ENCODE results near the gene SCYGR1.
A peak's percentile ranks its signal among the peaks of the same experiment; 100 is the strongest.
"Not testable (repeated sequence)": the region's sequence is repeated elsewhere in the genome, so short reads cannot be mapped to it uniquely, and the experiment has no call there.

The SCYGR1 gene, protein sequence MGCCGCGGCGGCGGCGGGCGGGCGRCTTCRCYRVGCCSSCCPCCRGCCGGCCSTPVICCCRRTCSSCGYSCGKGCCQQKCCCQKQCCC

DNA sequence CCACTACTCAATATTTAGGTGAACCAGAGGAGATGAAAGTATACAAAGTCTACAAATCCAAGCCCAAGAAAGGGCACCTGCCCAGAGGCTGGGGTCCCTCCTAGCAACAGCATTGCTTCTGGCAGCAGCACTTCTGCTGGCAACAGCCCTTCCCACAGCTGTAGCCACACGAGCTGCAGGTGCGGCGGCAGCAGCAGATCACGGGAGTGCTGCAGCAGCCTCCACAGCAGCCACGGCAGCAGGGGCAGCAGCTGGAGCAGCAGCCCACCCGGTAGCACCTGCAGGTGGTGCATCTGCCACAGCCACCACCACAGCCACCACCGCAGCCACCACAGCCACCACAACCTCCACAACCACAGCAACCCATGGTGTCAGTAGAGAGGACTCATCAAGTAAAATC is at the start of gene SCYGR1:
TSS of gene SCYGR1 (minus strand) at position 367 of the 400 bp plus-strand sequence. CDS start at position 367, 0 bp downstream.
- DNase-seq (ENCODE audit: low read depth in 2 of 3, low spot score in 1 of 3) = not testable (repeated sequence)

DNA sequence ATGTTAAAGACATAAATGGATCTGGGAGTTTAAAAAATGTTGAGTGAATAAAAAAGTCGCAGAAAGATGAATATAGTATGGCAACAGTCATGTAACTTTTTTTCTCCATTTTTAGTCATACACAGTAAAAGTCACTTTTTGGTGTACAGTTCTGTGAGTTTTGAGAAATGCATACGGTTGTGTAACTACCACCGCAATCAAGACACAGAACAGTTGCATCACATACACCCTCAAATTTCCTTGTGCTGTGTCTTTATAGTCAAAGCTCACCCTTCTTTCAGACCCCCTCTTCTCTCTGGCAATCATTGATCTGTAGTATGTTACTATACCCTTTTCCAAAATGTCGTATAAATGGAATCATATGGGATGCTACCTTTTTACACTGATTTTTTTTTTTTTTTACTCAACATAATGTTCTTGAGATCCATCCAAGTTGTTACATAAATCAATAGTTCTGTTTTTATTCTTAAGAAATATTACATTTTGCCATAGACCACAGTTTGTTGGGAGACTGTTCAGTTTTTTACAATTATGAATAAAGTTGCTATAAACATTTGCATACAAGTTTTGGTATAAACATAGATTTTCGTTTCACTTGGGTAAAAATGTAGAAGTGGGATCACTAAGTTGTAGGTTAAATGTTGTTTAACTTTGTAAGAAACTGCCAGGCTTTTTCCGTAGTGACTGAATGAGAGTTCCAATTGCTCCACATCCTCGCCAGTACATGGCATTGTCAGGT is 48.9 kb upstream of the SCYGR1 start:
- DNase-seq (ENCODE audit: low read depth in 2 of 3, low spot score in 1 of 3) = no peak

DNA sequence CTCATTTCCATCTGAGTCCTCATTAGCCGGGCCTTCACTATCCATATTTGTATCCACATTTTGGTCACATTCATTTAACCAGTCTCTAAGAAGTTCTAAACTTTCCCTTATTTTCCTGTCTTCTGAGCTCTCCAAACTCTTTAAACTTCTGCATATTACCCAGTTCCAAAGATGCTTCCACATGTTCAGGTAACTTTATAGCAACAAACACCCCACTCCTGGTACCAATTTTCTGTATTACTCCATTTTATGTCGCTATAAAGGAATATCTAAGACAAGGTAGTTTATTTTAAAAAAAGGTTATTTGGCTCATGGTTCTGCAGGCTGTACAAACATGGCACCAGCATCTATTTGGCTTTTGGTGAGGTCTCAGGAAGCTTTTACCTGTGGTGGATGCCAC is 45.4 kb upstream of the SCYGR1 start:
- no peak for DNase-seq (ENCODE audit: low read depth in 2 of 3, low spot score in 1 of 3)

DNA sequence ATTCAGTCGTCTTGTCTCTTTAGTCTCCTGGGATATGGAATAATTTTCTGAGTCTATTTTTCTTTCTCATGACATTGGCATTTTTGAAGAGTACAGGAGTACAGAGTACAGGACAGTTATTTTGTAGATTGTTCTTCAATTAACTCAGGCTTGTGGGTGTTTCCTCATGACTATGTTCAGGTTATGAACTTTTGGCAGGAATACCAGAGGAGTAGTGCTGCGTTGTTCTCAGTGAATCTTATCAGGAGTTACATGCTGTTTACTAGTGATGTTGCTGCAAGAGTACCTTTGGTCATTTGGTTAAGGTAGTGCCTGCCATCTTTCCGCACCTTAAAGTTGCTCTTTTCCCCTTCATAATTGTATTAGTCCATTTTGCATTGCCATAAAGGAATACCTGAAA is 42.9 kb upstream of the SCYGR1 start:
- no peak for DNase-seq (ENCODE audit: low read depth in 2 of 3, low spot score in 1 of 3)

GRCh38 chr2:227428731-227429285 is 41.1 kb upstream of the SCYGR1 start:
- no peak for DNase-seq (ENCODE audit: low read depth in 2 of 3, low spot score in 1 of 3)

GRCh38 chr2:227423656-227424499 is 36.1 kb upstream of the SCYGR1 start:
- no peak for DNase-seq (ENCODE audit: low read depth in 2 of 3, low spot score in 1 of 3)

- DNase-seq (ENCODE audit: low read depth in 2 of 3, low spot score in 1 of 3) = no peak
Measured at GRCh38 chr2:227420087-227421052, 32.6 kb upstream of the SCYGR1 start.

- DNase-seq (ENCODE audit: low read depth in 2 of 3, low spot score in 1 of 3) = no peak
Measured at GRCh38 chr2:227416701-227417100, 29.0 kb upstream of the SCYGR1 start.

- peak in 1 of 3 donors; percentile 9 for DNase-seq (ENCODE audit: low read depth in 2 of 3, low spot score in 1 of 3)
Measured at GRCh38 chr2:227415538-227416424, 28.0 kb upstream of the SCYGR1 start.

DNA sequence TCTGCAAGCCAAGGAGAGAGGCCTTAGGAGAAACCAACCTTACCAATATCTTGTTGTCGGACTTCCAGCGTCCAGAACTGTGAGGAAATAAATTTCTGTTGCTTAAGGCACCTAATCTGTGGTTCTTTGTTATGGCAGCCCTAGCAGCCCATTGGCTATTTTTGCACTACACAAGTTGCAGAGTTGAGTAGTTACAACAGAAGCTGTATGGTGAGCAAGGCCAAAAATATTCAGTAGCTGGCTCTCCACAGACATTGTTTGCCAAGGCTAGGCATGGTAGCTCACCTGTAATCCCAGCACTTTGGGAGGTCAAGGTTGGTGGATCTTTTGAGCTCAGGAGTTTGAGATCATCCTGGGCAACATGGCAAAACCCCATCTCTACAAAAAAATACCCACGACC is 27.1 kb upstream of the SCYGR1 start:
- no peak for DNase-seq (ENCODE audit: low read depth in 2 of 3, low spot score in 1 of 3)

DNA sequence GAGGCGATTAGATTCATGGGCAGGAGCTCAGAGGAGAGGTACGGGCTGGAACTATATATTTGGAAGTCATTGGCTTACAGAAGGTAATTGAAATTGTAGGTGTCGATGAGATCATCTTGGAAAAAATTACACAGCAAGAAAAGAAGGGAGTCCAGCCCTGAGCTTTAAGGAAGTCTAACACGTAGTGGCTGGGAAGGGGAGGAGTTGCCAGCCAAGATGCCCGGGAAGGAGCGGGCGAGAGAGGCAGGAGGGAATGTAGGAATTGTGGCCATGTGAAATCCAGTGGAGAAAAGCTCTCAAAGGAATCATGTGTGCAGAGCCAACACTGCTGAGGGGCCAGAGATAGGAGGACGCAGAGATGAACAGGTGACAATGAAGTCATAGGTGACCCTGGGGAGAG is 25.6 kb upstream of the SCYGR1 start:
- no peak for DNase-seq (ENCODE audit: low read depth in 2 of 3, low spot score in 1 of 3)

- DNase-seq (ENCODE audit: low read depth in 2 of 3, low spot score in 1 of 3) = no peak
Measured at GRCh38 chr2:227412877-227413276, 25.1 kb upstream of the SCYGR1 start.

DNA sequence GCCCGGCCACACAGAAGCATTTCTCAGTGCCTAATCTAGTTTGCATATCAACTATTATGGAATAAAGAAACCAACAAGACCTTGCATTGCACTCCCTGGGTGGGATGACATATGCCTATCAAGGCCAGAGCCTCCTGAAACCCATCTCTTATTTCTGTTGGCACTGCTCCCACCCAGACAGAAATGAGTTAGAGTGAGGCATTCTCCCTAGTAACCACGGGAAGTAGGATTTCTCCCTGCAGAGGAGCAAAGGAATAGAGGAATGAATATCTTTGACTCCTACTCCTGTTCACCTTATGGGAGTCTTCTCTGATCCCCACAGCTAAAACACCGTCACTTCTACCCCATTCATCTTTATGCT is 24.2 kb upstream of the SCYGR1 start:
- DNase-seq (ENCODE audit: low read depth in 2 of 3, low spot score in 1 of 3) = no peak

DNA sequence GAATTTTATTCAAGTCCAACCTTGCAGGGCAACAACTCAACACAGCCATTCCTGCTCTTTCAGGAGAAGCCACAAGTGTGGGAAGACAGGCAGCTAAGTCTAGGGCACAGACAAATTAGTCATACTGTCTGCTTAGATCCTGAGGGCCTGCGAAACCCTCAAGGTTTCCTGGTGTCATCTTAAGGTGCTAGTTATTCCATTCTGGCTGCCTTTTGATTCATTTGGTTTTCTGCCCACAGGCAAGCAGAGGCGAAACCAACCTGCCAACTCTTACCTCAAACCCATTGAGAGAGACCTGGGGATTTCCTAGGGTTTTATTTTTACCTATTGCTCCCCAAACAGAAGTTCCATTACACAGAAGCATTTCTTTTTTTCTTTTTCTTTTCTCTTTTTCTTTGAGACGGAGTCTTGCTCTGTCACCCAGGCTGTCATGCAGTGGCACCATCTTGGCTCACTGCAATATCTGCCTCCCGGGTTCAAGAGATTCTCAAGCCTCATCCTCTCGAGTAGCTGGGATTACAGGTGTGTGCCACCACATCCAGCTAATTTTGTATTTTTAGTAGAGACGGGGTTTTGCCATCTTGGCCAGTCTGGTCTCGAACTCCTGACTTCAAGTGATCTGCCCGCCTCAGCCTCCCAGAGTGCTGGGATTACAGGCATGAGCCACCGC is 23.7 kb upstream of the SCYGR1 start:
- DNase-seq (ENCODE audit: low read depth in 2 of 3, low spot score in 1 of 3) = peak; percentile 54 to 68 (median 54)

- no peak for DNase-seq (ENCODE audit: low read depth in 2 of 3, low spot score in 1 of 3)
Measured at GRCh38 chr2:227410191-227410590, 22.4 kb upstream of the SCYGR1 start.

DNA sequence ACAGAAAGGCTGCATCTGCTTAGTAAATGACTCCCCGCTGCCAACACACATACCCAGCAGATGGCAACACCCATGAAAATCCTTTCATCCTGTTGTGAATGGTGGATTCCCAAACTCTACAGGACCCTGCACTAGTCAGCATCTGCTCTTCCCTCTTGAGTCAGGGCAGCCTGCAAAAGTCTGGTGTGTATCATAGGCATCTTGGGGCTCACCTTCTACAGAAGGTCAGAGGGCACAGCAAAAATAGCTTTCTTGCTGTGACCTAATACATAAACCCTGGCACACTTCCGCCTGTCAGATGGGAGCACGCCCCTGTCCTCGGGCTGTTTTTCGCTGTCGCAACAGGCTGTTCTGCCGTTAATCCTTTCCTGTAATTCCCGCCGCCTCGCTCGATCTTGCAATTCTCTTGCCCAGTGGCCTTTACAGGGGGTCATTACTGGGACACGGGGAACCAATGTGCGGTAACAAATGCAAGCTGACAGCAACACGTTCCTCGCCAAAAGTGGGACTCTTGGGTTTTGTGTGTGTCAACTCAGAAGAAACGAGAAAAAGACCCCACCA is 19.9 kb upstream of the SCYGR1 start:
- no peak for DNase-seq (ENCODE audit: low read depth in 2 of 3, low spot score in 1 of 3)

GRCh38 chr2:227406177-227407031 is 18.7 kb upstream of the SCYGR1 start:
- DNase-seq (ENCODE audit: low read depth in 2 of 3, low spot score in 1 of 3) = no peak

All from stimulated activated CD4-positive, alpha-beta T cell treated with anti-CD3 and anti-CD28 coated beads, Interleukin-12 subunit alpha, Interleukin-12 subunit beta, amount 100 ng/mL, for 48 hours (primary cell).